Brain microvascular endothelial cell (primary cell): ENCODE measurements around the gene BSND.

Experiments used
- DNase-seq: peaks from one replicate; pipeline ENCODE4 v3.0.0-alpha.2; 2020
- H3K27ac ChIP-seq: fragments of 250-450 bp; sonication (Bioruptor Pico); 2 replicates; pipeline ENCODE4 v1.5.1; 2020; ENCODE audit warnings: mild to moderate bottlenecking, moderate library complexity
- H3K27me3 ChIP-seq: fragments of 250-450 bp; sonication (Bioruptor Pico); replicated peaks from 2 replicates; pipeline ENCODE4 v1.5.1; 2020; ENCODE audit warnings: mild to moderate bottlenecking
- H3K36me3 ChIP-seq: fragments of 250-450 bp; sonication (Bioruptor Pico); replicated peaks from 2 replicates; pipeline ENCODE4 v1.5.1; 2020; ENCODE audit warnings: mild to moderate bottlenecking
- H3K4me3 ChIP-seq: 2 replicates; pipeline ENCODE4 v1.5.1; 2011; ENCODE audit warnings: low read depth, mild to moderate bottlenecking, control low read depth, low read length, moderate library complexity
- in situ Hi-C: cut with HindIII; loops from 2 replicates; pipeline ENCODE4 v1.10.0; 2017; ENCODE audit warnings: low sequenced_read_pairs, low pct_ligation_motif_present
- TF ChIP-seq, protein P1 (sequence below): IDR thresholded peaks from 2 replicates; pipeline ENCODE4 v1.5.1; 2011; ENCODE audit warnings: low read depth, mild to moderate bottlenecking, moderate library complexity, low read length, control low read depth, inconsistent platforms; ENCODE audit errors: missing control alignments

BSND gene

DNA sequence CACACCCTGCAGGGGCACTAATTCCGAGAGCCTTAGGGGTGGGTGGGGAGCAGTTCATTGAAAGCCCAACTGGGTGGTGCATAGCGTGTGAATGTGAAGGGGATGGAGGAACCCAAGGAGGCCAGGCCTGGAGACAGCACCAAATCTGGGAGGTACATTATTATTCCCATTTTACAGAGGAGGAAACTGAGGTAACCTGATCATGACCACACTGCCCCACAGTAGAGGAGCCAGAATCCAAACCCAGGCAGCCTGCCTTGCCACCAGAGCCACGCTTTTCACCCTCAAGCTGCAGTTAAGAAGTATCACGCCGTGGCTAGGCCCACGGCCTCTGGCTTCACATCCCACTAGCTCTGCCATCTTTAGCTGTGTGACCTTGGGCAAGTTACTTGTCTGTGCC, 633 bp upstream of the BSND start:
- Histone ChIP-seq H3K27ac (no peak overlapping the region), H3K27me3 (peaks cover 11% of the 10 kb centered on the region), H3K4me3 (no peak overlapping the region), H3K36me3 (no peaks in the 10 kb centered on the region)
- no peak for DNase-seq
- TF ChIP-seq, protein P1, sequence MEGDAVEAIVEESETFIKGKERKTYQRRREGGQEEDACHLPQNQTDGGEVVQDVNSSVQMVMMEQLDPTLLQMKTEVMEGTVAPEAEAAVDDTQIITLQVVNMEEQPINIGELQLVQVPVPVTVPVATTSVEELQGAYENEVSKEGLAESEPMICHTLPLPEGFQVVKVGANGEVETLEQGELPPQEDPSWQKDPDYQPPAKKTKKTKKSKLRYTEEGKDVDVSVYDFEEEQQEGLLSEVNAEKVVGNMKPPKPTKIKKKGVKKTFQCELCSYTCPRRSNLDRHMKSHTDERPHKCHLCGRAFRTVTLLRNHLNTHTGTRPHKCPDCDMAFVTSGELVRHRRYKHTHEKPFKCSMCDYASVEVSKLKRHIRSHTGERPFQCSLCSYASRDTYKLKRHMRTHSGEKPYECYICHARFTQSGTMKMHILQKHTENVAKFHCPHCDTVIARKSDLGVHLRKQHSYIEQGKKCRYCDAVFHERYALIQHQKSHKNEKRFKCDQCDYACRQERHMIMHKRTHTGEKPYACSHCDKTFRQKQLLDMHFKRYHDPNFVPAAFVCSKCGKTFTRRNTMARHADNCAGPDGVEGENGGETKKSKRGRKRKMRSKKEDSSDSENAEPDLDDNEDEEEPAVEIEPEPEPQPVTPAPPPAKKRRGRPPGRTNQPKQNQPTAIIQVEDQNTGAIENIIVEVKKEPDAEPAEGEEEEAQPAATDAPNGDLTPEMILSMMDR, result no peak
- in situ Hi-C loops, result no loop called here

DNA sequence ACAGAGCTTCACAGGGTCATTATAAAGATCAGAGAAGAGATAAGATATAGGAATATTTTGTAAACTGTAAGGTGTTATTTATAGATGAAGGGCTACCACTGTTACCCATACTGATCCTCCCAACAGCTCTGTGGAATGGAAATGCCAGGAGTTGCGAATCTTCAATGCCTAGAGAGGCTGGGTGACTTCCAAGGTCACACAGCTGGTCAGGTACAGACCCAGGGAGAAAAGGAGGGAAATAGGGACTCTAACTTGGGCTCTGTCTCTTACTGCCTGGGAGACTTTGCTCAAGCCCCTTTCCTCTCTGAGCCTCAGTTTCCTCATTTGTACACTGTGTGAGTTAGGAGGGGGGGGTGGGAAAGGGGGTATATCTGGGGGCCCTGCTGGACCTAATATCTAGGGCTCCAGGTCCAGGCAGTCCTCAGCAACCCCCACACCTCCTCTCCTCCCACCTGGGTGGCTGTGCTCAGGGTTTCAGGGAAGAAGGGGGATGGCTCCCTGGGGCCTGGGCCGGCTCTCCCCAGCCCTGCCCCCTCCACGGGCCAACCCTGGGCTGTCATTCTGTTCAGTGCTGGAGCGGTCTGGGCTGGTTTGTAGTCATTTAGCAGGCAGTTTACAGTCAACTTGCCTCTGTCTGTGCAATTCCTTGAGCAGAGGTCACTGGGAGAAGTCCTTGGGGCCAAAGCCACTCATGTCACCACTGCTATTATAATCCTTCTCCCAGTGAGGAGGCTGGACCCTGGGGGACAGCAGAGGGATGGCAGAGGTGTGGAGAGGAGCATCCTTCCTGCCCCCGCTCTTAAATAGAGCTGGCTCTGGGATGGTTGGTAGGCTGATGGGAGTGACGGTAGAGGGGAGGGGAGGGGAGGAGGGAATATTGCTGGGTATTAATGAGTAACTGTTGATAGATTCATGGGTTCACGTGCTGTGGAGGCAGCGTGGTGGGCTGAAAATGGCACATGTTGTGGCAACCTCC, 1.7 kb downstream of the BSND start:
- DNase-seq, result no peak
- Histone ChIP-seq H3K36me3 (no peaks in the 10 kb centered on the region), H3K4me3 (no peak overlapping the region), H3K27me3 (peaks cover 6% of the 10 kb centered on the region), H3K27ac (no peak overlapping the region)
- TF ChIP-seq, protein P1, result no peak
- in situ Hi-C loops, result no loop called here

DNA sequence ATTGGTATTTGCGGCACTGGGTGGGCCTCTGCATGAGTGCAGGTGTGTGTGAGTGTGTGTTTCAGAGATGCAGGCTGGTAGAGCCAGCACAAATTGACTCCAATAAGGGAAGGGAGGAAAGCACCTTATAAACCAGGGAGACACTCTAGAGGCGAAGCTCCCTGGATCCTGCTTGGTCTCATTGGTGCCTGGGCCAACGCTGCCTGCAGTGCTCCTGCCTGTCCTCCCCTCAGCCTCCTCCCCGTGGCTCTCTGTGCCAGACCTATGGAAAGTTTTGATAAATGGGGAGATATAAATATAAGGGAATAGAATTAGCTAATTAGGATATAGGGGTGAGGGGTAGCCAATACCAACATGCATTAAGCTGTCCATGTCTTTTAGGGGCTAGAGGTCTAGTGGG, 2.6 kb downstream of the BSND start:
- peaks cover 3% of the 10 kb centered on the region for H3K27me3 ChIP-seq
- in situ Hi-C loops, result no loop called here

DNA sequence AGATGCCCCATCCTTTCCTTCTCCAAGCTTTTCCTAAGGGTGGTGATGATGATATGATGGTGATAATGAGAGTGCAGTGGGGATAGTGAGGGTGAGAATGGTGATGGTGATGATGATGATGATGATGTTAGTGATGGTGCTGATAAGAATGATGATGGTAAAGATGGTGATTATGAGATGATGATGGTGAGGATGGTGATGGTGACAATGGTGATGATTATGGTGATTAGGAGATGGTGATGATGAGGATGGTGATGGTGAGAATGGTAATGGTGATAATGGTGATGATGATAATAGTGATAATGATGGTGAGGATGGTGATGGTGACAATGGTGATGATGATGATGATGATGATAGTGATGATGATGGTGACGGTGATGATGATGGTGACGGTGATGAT, 4.0 kb downstream of the BSND start:
- Histone ChIP-seq H3K4me3 (no peak overlapping the region), H3K36me3 (no peaks in the 10 kb centered on the region), H3K27ac (no peak overlapping the region), H3K27me3 (no peaks in the 10 kb centered on the region)
- in situ Hi-C loops, result no loop called here
- TF ChIP-seq, protein P1, result no peak
- DNase-seq, result no peak

More for the DNA sequence above, 2.6 kb downstream of the BSND start:
- TF ChIP-seq, protein P1, result no peak
- no peak overlapping the region for H3K27ac ChIP-seq
- no peaks in the 10 kb centered on the region for H3K36me3 ChIP-seq
- no peak overlapping the region for H3K4me3 ChIP-seq
- no peak for DNase-seq

DNA sequence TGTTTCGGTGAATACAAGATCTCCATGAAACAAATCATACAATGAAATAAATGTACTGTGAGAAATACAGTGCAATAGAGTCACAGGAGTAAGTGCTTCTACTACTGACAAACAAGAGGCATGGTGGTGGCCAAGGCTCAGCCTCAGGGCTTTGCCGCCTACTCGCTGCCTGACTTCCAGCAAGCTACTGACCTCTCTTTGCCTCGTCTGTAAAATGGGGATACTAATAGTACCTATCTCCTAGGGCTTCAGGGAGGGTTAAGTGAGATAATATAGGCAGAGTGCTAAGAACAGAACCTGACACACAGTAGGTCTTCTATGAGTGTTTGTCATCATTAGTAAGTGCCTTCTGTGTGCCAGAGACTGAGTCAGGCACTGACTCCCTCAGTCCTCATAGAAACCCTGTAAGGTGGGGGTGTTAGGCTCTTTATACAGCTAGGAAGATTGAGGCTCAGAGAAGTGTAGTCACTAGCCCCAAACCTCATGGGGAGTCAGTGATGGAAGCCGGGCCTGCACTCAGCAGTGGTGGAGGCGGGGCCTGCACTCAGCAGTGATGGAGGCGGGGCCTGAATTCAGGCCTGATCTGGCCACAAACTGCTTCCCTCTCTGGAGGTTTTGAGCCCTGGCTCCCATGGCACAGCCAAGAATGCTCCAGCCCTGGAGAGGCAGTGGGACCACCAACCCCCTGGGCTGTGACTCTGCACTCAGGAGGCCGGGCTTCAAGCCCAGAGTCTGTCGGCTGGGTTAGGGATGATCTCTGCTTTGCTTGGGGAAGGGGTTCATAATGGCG, 6.8 kb downstream of the BSND start:
- Histone ChIP-seq H3K27me3 (no peaks in the 10 kb centered on the region), H3K4me3 (no peak overlapping the region), H3K36me3 (no peaks in the 10 kb centered on the region), H3K27ac (no peak overlapping the region)
- no peak for DNase-seq
- TF ChIP-seq, protein P1, result no peak
- in situ Hi-C loops, result no loop called here
